K562 (cell line): Measurements from ENCODE around the gene SH3BP2. TPM values are rescaled to one million over a fixed set of nuclear protein-coding genes. Genes with fewer than 3 reads are reported as not detected.

Experiments
- FOXK2 ChIP-seq, 2 experiments: fragments of 450-650 bp; IDR thresholded peaks in 1 of 2; conservative IDR thresholded peaks in 1 of 2; 2 replicates each; pipeline ENCODE4 v1.6.1; 2016; ENCODE audit warnings: low read depth in 2 of 2, mild to moderate bottlenecking in 1 of 2
- HMG20A ChIP-seq: fragments of 450-650 bp; formaldehyde crosslinking; conservative IDR thresholded peaks from 2 replicates; pipeline ENCODE4 v1.4.0; 2020; ENCODE audit warnings: mild to moderate bottlenecking, mixed read lengths
- HOMEZ ChIP-seq: fragments of 250-450 bp; sonication (Bioruptor Pico); IDR thresholded peaks from 2 replicates; pipeline ENCODE4 v1.4.0; 2020; ENCODE audit warnings: mild to moderate bottlenecking, moderate library complexity
- L3MBTL2 ChIP-seq: fragments of 450-650 bp; IDR thresholded peaks from 2 replicates; pipeline ENCODE4 v1.6.1; 2016; ENCODE audit warnings: mild to moderate bottlenecking, moderate library complexity
- LCOR ChIP-seq: sonication (generic); formaldehyde crosslinking; IDR thresholded peaks from 2 replicates; pipeline ENCODE4 v1.8.0; 2022; ENCODE audit warnings: mild to moderate bottlenecking, missing genetic modification reagents
- MEIS2 ChIP-seq: fragments of 450-650 bp; IDR thresholded peaks from 2 replicates; pipeline ENCODE4 v1.6.1; 2014; ENCODE audit warnings: mild to moderate bottlenecking; ENCODE audit not compliant: partially characterized antibody
- SNRNP70 ChIP-seq: fragments of 200-400 bp; formaldehyde crosslinking; optimal IDR thresholded peaks from 2 replicates; pipeline ENCODE3; 2017; ENCODE audit warnings: low read depth, low read length
- ZBTB49 ChIP-seq: sonication (generic); formaldehyde crosslinking; IDR thresholded peaks from 2 replicates; pipeline ENCODE4 v1.8.0; 2022; ENCODE audit warnings: missing genetic modification reagents, mild to moderate bottlenecking, borderline replicate concordance
- ZC3H4 ChIP-seq: sonication (generic); formaldehyde crosslinking; IDR thresholded peaks from 2 replicates; pipeline ENCODE4 v1.9.0; 2021; ENCODE audit warnings: missing genetic modification reagents, borderline replicate concordance
- ZNF316 ChIP-seq: fragments of 450-650 bp; IDR thresholded peaks from 2 replicates; pipeline ENCODE4 v1.6.1; 2016
- ZNF354B ChIP-seq: fragments of 250-450 bp; sonication (Bioruptor Pico); IDR thresholded peaks from 2 replicates; pipeline ENCODE4 v1.4.0; 2020
- ZNF551 ChIP-seq: fragments of 250-450 bp; sonication (Bioruptor Pico); IDR thresholded peaks from 2 replicates; pipeline ENCODE4 v1.5.0; 2021; ENCODE audit warnings: mild to moderate bottlenecking, moderate library complexity
- ZNF668 ChIP-seq: fragments of 250-450 bp; sonication (Bioruptor Pico); IDR thresholded peaks from 2 replicates; pipeline ENCODE4 v1.8.0; 2022; ENCODE audit warnings: mild to moderate bottlenecking, inconsistent platforms
- ZNF785 ChIP-seq: fragments of 250-450 bp; sonication (Bioruptor Pico); IDR thresholded peaks from 2 replicates; pipeline ENCODE4 v1.4.0; 2020; ENCODE audit warnings: mild to moderate bottlenecking
- polyA plus RNA-seq, 8 experiments: library from polyadenylated mRNA; depleted of rRNA in 4 of 8; stranded (reverse) in 5 of 8; unstranded in 3 of 8; fragments of >200 nt; fragmentation: Nextera tagmentation in 2 of 8; fragmentation: Illumina TruSeq in 1 of 8; extraction: Ambion mirVana in 2 of 8; extraction: Trizol in 1 of 8; gene quantifications; 2 replicates each; pipeline versions ENCODE4 v1.2.1 to v1.2.3, GENCODE V29; 2011 to 2014; ENCODE audit warnings: inconsistent platforms in 1 of 8, missing spikeins in 1 of 8
- total RNA-seq, 7 experiments: library from RNA; depleted of rRNA in 6 of 7; stranded (reverse); fragments of >200 nt in 6 of 7; fragmentation: Illumina TruSeq in 2 of 7; extraction: Trizol in 2 of 7; gene quantifications; 2 replicates each; pipeline versions ENCODE4 v1.2.1 to v1.2.3, GENCODE V29; 2011 to 2021; ENCODE audit warnings: low replicate concordance in 1 of 7
- TF ChIP-seq, protein P1 (sequence below), 2 experiments: fragments of 450-650 bp in 1 of 2; IDR thresholded peaks; 2 replicates each; pipeline ENCODE4 v1.6.1; 2011 to 2017; ENCODE audit warnings: low read depth in 2 of 2, antibody characterized with exemption in 1 of 2, borderline replicate concordance in 1 of 2, low read length in 1 of 2, mild to moderate bottlenecking in 1 of 2, mixed read lengths in 1 of 2; ENCODE audit not compliant: control insufficient read depth in 1 of 2
- TF ChIP-seq, protein P2 (sequence below): fragments of 450-650 bp; IDR thresholded peaks from 2 replicates; pipeline ENCODE4 v1.6.1; 2017; ENCODE audit warnings: antibody characterized with exemption, mild to moderate bottlenecking

Gene SH3BP2
- total and polyA plus RNA-seq, 9 of the 15 experiments (the other 6 are each of a cell fraction or from before 2014, with no cell fraction given), result 0.34 to 16.0 (median 5.1) TPM

- TF ChIP-seq L3MBTL2, result peak; percentile 17; the same call in 1 of the 2 replicates
- TF ChIP-seq HMG20A (CRISPR knock-in tag), result no peak
- TF ChIP-seq FOXK2 (conservative IDR thresholded peaks at IDR 0.05 in 1 of 2, IDR thresholded peaks at IDR 0.05 in 1 of 2; ENCODE audit: low read depth in 2 of 2), result peak in 1 of 2 experiments; percentile 34; a peak in 1 of 4 replicates
- TF ChIP-seq, protein P1, sequence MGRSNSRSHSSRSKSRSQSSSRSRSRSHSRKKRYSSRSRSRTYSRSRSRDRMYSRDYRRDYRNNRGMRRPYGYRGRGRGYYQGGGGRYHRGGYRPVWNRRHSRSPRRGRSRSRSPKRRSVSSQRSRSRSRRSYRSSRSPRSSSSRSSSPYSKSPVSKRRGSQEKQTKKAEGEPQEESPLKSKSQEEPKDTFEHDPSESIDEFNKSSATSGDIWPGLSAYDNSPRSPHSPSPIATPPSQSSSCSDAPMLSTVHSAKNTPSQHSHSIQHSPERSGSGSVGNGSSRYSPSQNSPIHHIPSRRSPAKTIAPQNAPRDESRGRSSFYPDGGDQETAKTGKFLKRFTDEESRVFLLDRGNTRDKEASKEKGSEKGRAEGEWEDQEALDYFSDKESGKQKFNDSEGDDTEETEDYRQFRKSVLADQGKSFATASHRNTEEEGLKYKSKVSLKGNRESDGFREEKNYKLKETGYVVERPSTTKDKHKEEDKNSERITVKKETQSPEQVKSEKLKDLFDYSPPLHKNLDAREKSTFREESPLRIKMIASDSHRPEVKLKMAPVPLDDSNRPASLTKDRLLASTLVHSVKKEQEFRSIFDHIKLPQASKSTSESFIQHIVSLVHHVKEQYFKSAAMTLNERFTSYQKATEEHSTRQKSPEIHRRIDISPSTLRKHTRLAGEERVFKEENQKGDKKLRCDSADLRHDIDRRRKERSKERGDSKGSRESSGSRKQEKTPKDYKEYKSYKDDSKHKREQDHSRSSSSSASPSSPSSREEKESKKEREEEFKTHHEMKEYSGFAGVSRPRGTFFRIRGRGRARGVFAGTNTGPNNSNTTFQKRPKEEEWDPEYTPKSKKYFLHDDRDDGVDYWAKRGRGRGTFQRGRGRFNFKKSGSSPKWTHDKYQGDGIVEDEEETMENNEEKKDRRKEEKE (IDR thresholded peaks at IDR 0.05; ENCODE audit: borderline replicate concordance in 1 of 2, control insufficient read depth in 1 of 2, low read depth in 2 of 2, low read length in 1 of 2), result no peak
- TF ChIP-seq ZNF551, result no peak
- TF ChIP-seq ZNF316, result no peak
- TF ChIP-seq HOMEZ (CRISPR knock-in tag), result no peak
- no peak for TF ChIP-seq ZC3H4 (CRISPR knock-in tag)
- no peak for TF ChIP-seq ZNF354B (CRISPR knock-in tag)
- TF ChIP-seq, protein P2, sequence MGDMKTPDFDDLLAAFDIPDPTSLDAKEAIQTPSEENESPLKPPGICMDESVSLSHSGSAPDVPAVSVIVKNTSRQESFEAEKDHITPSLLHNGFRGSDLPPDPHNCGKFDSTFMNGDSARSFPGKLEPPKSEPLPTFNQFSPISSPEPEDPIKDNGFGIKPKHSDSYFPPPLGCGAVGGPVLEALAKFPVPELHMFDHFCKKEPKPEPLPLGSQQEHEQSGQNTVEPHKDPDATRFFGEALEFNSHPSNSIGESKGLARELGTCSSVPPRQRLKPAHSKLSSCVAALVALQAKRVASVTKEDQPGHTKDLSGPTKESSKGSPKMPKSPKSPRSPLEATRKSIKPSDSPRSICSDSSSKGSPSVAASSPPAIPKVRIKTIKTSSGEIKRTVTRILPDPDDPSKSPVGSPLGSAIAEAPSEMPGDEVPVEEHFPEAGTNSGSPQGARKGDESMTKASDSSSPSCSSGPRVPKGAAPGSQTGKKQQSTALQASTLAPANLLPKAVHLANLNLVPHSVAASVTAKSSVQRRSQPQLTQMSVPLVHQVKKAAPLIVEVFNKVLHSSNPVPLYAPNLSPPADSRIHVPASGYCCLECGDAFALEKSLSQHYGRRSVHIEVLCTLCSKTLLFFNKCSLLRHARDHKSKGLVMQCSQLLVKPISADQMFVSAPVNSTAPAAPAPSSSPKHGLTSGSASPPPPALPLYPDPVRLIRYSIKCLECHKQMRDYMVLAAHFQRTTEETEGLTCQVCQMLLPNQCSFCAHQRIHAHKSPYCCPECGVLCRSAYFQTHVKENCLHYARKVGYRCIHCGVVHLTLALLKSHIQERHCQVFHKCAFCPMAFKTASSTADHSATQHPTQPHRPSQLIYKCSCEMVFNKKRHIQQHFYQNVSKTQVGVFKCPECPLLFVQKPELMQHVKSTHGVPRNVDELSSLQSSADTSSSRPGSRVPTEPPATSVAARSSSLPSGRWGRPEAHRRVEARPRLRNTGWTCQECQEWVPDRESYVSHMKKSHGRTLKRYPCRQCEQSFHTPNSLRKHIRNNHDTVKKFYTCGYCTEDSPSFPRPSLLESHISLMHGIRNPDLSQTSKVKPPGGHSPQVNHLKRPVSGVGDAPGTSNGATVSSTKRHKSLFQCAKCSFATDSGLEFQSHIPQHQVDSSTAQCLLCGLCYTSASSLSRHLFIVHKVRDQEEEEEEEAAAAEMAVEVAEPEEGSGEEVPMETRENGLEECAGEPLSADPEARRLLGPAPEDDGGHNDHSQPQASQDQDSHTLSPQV, result no peak
- no peak for TF ChIP-seq ZNF785 (CRISPR knock-in tag)
- no peak for TF ChIP-seq ZBTB49 (CRISPR knock-in tag)
- peak; percentile 44; the same call in 1 of the 2 replicates for TF ChIP-seq LCOR (CRISPR knock-in tag)
- no peak for TF ChIP-seq SNRNP70
- TF ChIP-seq MEIS2, result peak; percentile 57
- no peak for TF ChIP-seq ZNF668 (CRISPR knock-in tag)
Observed at GRCh38 chr4:2858451-2859217, 65.7 kb downstream of the SH3BP2 start (continued).
